ENCODE measurements around the gene NHLRC2. TPM values are rescaled to one million over a fixed set of nuclear protein-coding genes. Genes with fewer than 3 reads are reported as not detected.

Gene NHLRC2
- total and polyA plus RNA-seq, 2 donors (not counting 3 experiments of a cell fraction or from before 2014, with no cell fraction given), result 5.2 to 28.2 TPM

GRCh38 chr10:113846036-113846435 lies 8.4 kb upstream of the NHLRC2 start:
- POLR2A ChIA-PET, result no interaction called here
- H3K9ac ChIP-seq (replicated peaks; ENCODE audit: extremely low read depth, insufficient read depth, low read length), result no peak overlapping the region

More at GRCh38 chr10:113846036-113846435, 8.4 kb upstream of the NHLRC2 start:
- no peaks in the 10 kb centered on the region for H3K9me3 ChIP-seq (replicated peaks; ENCODE audit: control insufficient read depth, insufficient read depth, low read length)
- intact Hi-C loops (cut with micrococcal nuclease) (no loop called here), dilution Hi-C loops (cut with MboI; ENCODE audit: extremely low pct_ligation_motif_present, low sequenced_read_pairs) (no loop called here)
- H3K4me3 ChIP-seq (replicated peaks in 1 of 3; ENCODE audit: insufficient read depth in 1 of 3, low read depth in 1 of 3, low read length in 3 of 3), result no peak overlapping the region
- TF ChIP-seq MYC (IDR thresholded peaks at IDR 0.05; ENCODE audit: low read depth, low read length) (no peak), POLR2AphosphoS5 (IDR thresholded peaks at IDR 0.05; ENCODE audit: insufficient read depth, low read depth, low read length) (no peak), EZH2 (IDR thresholded peaks at IDR 0.05; ENCODE audit: borderline replicate concordance, low read depth, low read length, severe bottlenecking) (no peak), GATA2 (IDR thresholded peaks at IDR 0.05; ENCODE audit: insufficient read depth, insufficient read length, low read depth, low read length) (no peak), FOS (IDR thresholded peaks at IDR 0.05; ENCODE audit: borderline replicate concordance, insufficient read depth, low read length) (no peak), POLR2A (IDR thresholded peaks at IDR 0.05; ENCODE audit: low read depth, low read length) (no peak), JUN (IDR thresholded peaks at IDR 0.05; ENCODE audit: borderline replicate concordance, insufficient read depth, insufficient read length, low read depth) (no peak), MAX (IDR thresholded peaks at IDR 0.05; ENCODE audit: insufficient read depth, insufficient read length) (no peak), CTCF (IDR thresholded peaks at IDR 0.05; ENCODE audit: extremely low read depth in 1 of 2, insufficient read depth in 1 of 2, low read depth in 1 of 2, low read length in 2 of 2) (no peak)
- no peak for FAIRE-seq
- DNase-seq (ENCODE audit: low read depth, low spot score), result no peak
- H2AFZ ChIP-seq (ENCODE audit: low read depth, low read length), result no peak overlapping the region
- no peak overlapping the region for H3K4me2 ChIP-seq (ENCODE audit: insufficient read depth, low read length)
- H3K36me3 ChIP-seq (ENCODE audit: control insufficient read depth in 2 of 2, extremely low read depth in 1 of 2, insufficient read depth in 2 of 2, low read length in 2 of 2), result peaks cover 0 to 3% of the 10 kb centered on the region in 2 experiments
- H3K27me3 ChIP-seq (ENCODE audit: control insufficient read depth in 2 of 2, insufficient read depth in 2 of 2, low read length in 2 of 2), result no peaks in the 10 kb centered on the region
- H3K79me2 ChIP-seq (ENCODE audit: control insufficient read depth, insufficient read depth, low read length), result no peaks in the 10 kb centered on the region
- no TSS peak for BruUV-seq (replicated peaks)
- H3K27ac ChIP-seq (ENCODE audit: insufficient read depth, low read depth, low read length), result no peak overlapping the region
- H3K4me1 ChIP-seq (ENCODE audit: control insufficient read depth, extremely low read depth, insufficient read depth, low read length), result peaks cover 6% of the 10 kb centered on the region
- no peaks in the 10 kb centered on the region for H3K9me1 ChIP-seq (replicated peaks; ENCODE audit: control insufficient read depth, extremely low read depth, insufficient read depth, low read length)
- CTCF ChIA-PET, result no interaction called here
- H4K20me1 ChIP-seq (replicated peaks; ENCODE audit: control insufficient read depth, extremely low read depth, insufficient read depth, low read length), result no peaks in the 10 kb centered on the region

All from endothelial cell of umbilical vein (primary cell).